Neural cell (in vitro differentiated cells): ENCODE measurements around the gene NOL8. TPM values are rescaled to one million over a fixed set of nuclear protein-coding genes. Genes with fewer than 3 reads are reported as not detected.

Experiments used
- H2AFZ ChIP-seq: fragments of 200-600, 300-800 bp; sonication (generic), shearing (Covaris generic); 2 replicates; pipeline ENCODE4 v1.6.0; 2014; ENCODE audit warnings: low read depth, mild to moderate bottlenecking, antibody characterized with exemption, low read length, moderate library complexity
- H3F3A ChIP-seq: fragments of 200-600 bp; shearing (Covaris generic); 2 replicates; pipeline ENCODE4 v1.6.1; 2016; ENCODE audit warnings: mild to moderate bottlenecking, moderate library complexity, mixed read lengths, antibody characterized with exemption, low read length; ENCODE audit not compliant: insufficient read depth, poor library complexity, severe bottlenecking
- H3K27ac ChIP-seq: fragments of 200-600, 300-800 bp; sonication (generic), shearing (Covaris generic); 2 replicates; pipeline ENCODE4 v1.5.1; 2014; ENCODE audit warnings: mild to moderate bottlenecking, low read length, moderate library complexity
- H3K27me3 ChIP-seq: fragments of 300-800, 200-600 bp; sonication (generic), shearing (Covaris generic); 2 replicates; pipeline ENCODE4 v1.6.0; 2014; ENCODE audit warnings: mild to moderate bottlenecking, low read depth, low read length, moderate library complexity; ENCODE audit not compliant: insufficient read depth
- H3K36me3 ChIP-seq: fragments of 300-800, 200-600 bp; sonication (generic), shearing (Covaris generic); 2 replicates; pipeline ENCODE4 v1.5.1; 2014; ENCODE audit warnings: mild to moderate bottlenecking, antibody characterized with exemption, low read length, moderate library complexity; ENCODE audit not compliant: insufficient read depth
- H3K4me2 ChIP-seq: fragments of 300-800, 200-600 bp; sonication (generic), shearing (Covaris generic); 2 replicates; pipeline ENCODE4 v1.6.0; 2014; ENCODE audit warnings: mild to moderate bottlenecking, low read length
- H3K4me3 ChIP-seq: fragments of 300-800, 200-600 bp; sonication (generic), shearing (Covaris generic); 2 replicates; pipeline ENCODE4 v1.5.1; 2014; ENCODE audit warnings: mild to moderate bottlenecking, low read length, moderate library complexity
- H3K79me2 ChIP-seq: fragments of 200-600 bp; shearing (Covaris generic); replicated peaks from 2 replicates; pipeline ENCODE4 v1.6.0; 2014; ENCODE audit warnings: mild to moderate bottlenecking, low read length, moderate library complexity; ENCODE audit not compliant: insufficient read depth
- H3K9ac ChIP-seq: fragments of 300-800, 200-600 bp; sonication (generic), shearing (Covaris generic); 2 replicates; pipeline ENCODE4 v1.6.1; 2016; ENCODE audit warnings: mild to moderate bottlenecking, low read length, mixed read lengths
- H3K9me2 ChIP-seq: fragments of 200-600 bp; shearing (Covaris generic); 2 replicates; pipeline ENCODE4 v1.6.1; 2016; ENCODE audit warnings: mild to moderate bottlenecking, low read length, mixed read lengths; ENCODE audit not compliant: insufficient read depth
- H3K9me3 ChIP-seq: fragments of 200-600, 300-800 bp; sonication (generic), shearing (Covaris generic); 2 replicates; pipeline ENCODE4 v1.6.1; 2016; ENCODE audit warnings: mild to moderate bottlenecking, mixed run types, low read length, moderate library complexity, mixed read lengths
- H4K20me1 ChIP-seq: fragments of 200-600 bp; shearing (Covaris generic); 2 replicates; pipeline ENCODE4 v1.6.1; 2016; ENCODE audit warnings: mild to moderate bottlenecking, mixed run types; ENCODE audit not compliant: insufficient read depth
- EP300 ChIP-seq: fragments of 450-650 bp; conservative IDR thresholded peaks from 2 replicates; pipeline ENCODE4 v1.6.1; 2014; ENCODE audit warnings: antibody characterized with exemption, mild to moderate bottlenecking, moderate library complexity; ENCODE audit not compliant: poor library complexity, severe bottlenecking
- EZH2 ChIP-seq: fragments of 200-600, 300-800 bp; shearing (Covaris generic), sonication (generic); IDR thresholded peaks from 2 replicates; pipeline ENCODE4 v1.6.1; 2014; ENCODE audit warnings: antibody characterized with exemption, low read length, borderline replicate concordance, mild to moderate bottlenecking; ENCODE audit not compliant: insufficient read depth, poor library complexity, severe bottlenecking
- MXI1 ChIP-seq: fragments of 450-650 bp; conservative IDR thresholded peaks from 2 replicates; pipeline ENCODE4 v1.6.1; 2014; ENCODE audit warnings: antibody characterized with exemption, mild to moderate bottlenecking; ENCODE audit not compliant: poor library complexity, severe bottlenecking
- POLR2AphosphoS5 ChIP-seq: IDR thresholded peaks from 2 replicates; pipeline ENCODE4 v1.6.1; 2012
- RAD21 ChIP-seq: fragments of 450-650 bp; conservative IDR thresholded peaks from 2 replicates; pipeline ENCODE4 v1.6.1; 2014; ENCODE audit warnings: antibody characterized with exemption, mild to moderate bottlenecking, moderate library complexity
- SMC3 ChIP-seq: fragments of 450-650 bp; conservative IDR thresholded peaks from 2 replicates; pipeline ENCODE4 v1.6.1; 2014; ENCODE audit warnings: antibody characterized with exemption, mild to moderate bottlenecking, moderate library complexity; ENCODE audit not compliant: poor library complexity
- TAF1 ChIP-seq: IDR thresholded peaks from 2 replicates; pipeline ENCODE4 v1.6.1; 2012; ENCODE audit warnings: low read depth
- polyA plus RNA-seq: library from polyadenylated mRNA; depleted of rRNA; stranded (reverse); fragments of >200 nt; gene quantifications from 2 replicates; pipeline ENCODE4 v1.2.3, GENCODE V29; 2014
- TF ChIP-seq, protein P1 (sequence below): fragments of 450-650 bp; IDR thresholded peaks from 2 replicates; pipeline ENCODE4 v1.5.1; 2014; ENCODE audit warnings: antibody characterized with exemption, mild to moderate bottlenecking, moderate library complexity; ENCODE audit not compliant: poor library complexity, severe bottlenecking
- TF ChIP-seq, protein P2 (sequence below): IDR thresholded peaks from 2 replicates; pipeline ENCODE4 v1.6.1; 2012; ENCODE audit warnings: borderline replicate concordance

Gene NOL8
- polyA plus RNA-seq, 1 donor from 2014 or later, result 25.3 TPM

DNA sequence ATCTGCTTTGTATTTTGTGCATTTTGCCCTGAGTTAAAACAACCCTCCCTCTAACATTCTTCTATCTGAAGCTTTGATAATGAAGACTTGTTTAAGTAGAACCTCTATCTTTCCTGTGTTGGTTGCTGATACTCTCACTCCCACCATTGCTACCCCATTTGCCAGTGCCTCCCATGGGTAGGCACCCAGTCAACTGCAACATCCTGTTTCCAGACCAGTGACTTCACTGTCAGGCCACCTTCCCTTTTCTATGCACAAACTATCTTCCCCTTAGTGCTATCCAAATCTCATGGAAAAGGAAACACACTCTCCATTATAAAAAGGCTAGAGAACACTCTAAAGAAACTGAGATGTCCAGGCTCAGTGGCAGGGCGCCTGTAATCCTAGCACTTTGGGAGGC, 26.0 kb downstream of the NOL8 start:
- Histone ChIP-seq H3F3A (no peaks in the 10 kb centered on the region), H2AFZ (no peak overlapping the region), H3K36me3 (no peaks in the 10 kb centered on the region), H3K4me3 (no peak overlapping the region), H3K9me3 (no peaks in the 10 kb centered on the region), H3K79me2 (no peaks in the 10 kb centered on the region), H3K27me3 (no peaks in the 10 kb centered on the region), H3K27ac (no peak overlapping the region), H3K4me2 (no peak overlapping the region), H3K9me2 (no peaks in the 10 kb centered on the region), H4K20me1 (no peaks in the 10 kb centered on the region), H3K9ac (no peak overlapping the region)
- TF ChIP-seq, protein P1, sequence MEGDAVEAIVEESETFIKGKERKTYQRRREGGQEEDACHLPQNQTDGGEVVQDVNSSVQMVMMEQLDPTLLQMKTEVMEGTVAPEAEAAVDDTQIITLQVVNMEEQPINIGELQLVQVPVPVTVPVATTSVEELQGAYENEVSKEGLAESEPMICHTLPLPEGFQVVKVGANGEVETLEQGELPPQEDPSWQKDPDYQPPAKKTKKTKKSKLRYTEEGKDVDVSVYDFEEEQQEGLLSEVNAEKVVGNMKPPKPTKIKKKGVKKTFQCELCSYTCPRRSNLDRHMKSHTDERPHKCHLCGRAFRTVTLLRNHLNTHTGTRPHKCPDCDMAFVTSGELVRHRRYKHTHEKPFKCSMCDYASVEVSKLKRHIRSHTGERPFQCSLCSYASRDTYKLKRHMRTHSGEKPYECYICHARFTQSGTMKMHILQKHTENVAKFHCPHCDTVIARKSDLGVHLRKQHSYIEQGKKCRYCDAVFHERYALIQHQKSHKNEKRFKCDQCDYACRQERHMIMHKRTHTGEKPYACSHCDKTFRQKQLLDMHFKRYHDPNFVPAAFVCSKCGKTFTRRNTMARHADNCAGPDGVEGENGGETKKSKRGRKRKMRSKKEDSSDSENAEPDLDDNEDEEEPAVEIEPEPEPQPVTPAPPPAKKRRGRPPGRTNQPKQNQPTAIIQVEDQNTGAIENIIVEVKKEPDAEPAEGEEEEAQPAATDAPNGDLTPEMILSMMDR, result no peak
- TF ChIP-seq EZH2 (no peak), TAF1 (no peak)

DNA sequence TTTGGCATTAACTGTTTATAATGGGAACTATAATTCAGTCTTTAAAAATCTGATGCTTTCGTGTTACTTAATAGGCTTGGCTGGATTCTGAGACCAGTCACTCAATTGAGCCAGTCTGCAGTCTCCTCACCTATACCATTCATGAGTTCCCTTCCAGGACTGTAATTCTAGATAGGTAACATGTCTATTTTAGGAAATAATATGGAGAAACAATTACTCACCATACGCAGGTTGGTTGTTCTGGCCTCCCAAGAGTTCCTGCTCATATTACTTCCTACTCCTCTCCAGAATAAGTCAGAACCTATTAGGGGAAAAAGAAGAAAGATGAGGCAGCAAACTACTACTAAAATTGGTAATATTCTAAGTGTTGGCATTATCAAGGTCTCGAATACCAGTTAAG, 27.1 kb downstream of the NOL8 start:
- no peaks in the 10 kb centered on the region for H3K9me3 ChIP-seq
- no peak overlapping the region for H3K27ac ChIP-seq
- no peak overlapping the region for H3K4me3 ChIP-seq
- no peak for TF ChIP-seq EP300
- TF ChIP-seq EZH2, result no peak
- TF ChIP-seq, protein P2, sequence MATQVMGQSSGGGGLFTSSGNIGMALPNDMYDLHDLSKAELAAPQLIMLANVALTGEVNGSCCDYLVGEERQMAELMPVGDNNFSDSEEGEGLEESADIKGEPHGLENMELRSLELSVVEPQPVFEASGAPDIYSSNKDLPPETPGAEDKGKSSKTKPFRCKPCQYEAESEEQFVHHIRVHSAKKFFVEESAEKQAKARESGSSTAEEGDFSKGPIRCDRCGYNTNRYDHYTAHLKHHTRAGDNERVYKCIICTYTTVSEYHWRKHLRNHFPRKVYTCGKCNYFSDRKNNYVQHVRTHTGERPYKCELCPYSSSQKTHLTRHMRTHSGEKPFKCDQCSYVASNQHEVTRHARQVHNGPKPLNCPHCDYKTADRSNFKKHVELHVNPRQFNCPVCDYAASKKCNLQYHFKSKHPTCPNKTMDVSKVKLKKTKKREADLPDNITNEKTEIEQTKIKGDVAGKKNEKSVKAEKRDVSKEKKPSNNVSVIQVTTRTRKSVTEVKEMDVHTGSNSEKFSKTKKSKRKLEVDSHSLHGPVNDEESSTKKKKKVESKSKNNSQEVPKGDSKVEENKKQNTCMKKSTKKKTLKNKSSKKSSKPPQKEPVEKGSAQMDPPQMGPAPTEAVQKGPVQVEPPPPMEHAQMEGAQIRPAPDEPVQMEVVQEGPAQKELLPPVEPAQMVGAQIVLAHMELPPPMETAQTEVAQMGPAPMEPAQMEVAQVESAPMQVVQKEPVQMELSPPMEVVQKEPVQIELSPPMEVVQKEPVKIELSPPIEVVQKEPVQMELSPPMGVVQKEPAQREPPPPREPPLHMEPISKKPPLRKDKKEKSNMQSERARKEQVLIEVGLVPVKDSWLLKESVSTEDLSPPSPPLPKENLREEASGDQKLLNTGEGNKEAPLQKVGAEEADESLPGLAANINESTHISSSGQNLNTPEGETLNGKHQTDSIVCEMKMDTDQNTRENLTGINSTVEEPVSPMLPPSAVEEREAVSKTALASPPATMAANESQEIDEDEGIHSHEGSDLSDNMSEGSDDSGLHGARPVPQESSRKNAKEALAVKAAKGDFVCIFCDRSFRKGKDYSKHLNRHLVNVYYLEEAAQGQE, result no peak
- TF ChIP-seq POLR2AphosphoS5, result no peak
- TF ChIP-seq SMC3, result no peak
- TF ChIP-seq MXI1, result no peak
- TF ChIP-seq TAF1, result no peak
- TF ChIP-seq RAD21, result no peak
- TF ChIP-seq, protein P1, result no peak
- no peak overlapping the region for H3K4me2 ChIP-seq
- no peak overlapping the region for H2AFZ ChIP-seq
- no peaks in the 10 kb centered on the region for H3K36me3 ChIP-seq
- H3F3A ChIP-seq, result no peaks in the 10 kb centered on the region
- H4K20me1 ChIP-seq, result no peaks in the 10 kb centered on the region
- H3K9ac ChIP-seq, result no peak overlapping the region
- H3K79me2 ChIP-seq, result peaks cover 4% of the 10 kb centered on the region
- no peaks in the 10 kb centered on the region for H3K27me3 ChIP-seq
- H3K9me2 ChIP-seq, result no peaks in the 10 kb centered on the region
